HG03457 (cell line): ENCODE results near the gene CXXC5.
"Not testable (repeated sequence)": the region's sequence is repeated elsewhere in the genome, so short reads cannot be mapped to it uniquely, and the experiment has no call there.

Experiments
- ATAC-seq: cut with Tn5 transposase; IDR thresholded peaks from one replicate; pipeline ENCODE4 v1.9.1; 2021; ENCODE audit warnings: moderate number of reproducible peaks; ENCODE audit not compliant: unreplicated experiment

CXXC5 gene

GRCh38 chr5:139648205-139649081 lies at the start of gene CXXC5:
CXXC5 (plus strand) TSS chr5:139648349; CDS start chr5:139680524, 32,175 bp downstream.
- no peak for ATAC-seq

- not testable (repeated sequence) for ATAC-seq
These were observed 49.6 kb upstream of the CXXC5 start for GRCh38 chr5:139598601-139598965.

DNA sequence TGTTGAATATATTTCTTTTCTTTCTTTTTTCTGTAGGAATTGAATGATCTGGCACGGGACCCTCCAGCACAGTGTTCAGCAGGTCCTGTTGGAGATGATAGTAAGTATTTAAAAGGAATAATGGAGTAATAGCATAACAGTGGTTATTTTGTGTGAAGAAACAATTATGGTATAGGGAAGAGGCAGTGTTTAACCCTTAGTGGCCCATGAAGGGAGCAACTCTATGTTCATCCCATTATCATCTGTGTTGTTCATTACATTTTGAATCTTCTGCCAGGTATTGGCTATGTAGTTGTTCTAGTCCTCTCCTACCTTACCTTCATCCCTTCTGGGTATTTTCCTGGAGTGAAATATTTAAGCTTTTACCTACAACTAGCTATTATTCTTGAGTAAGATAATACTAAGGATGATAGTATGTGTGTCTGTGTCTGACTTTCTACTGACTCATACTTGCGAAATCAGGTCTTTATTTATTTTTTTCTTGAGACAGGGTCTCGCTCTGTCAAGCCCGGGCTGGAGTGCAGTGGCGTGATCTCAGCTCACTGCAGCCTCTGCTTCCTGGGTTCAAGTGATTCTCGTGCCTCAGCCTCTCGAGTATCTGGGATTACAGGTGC lies 47.7 kb upstream of the CXXC5 start:
- no peak for ATAC-seq

- ATAC-seq, result no peak
These were observed 46.7 kb upstream of the CXXC5 start for GRCh38 chr5:139601429-139601828.

- ATAC-seq, result not testable (repeated sequence)
These were observed 46.2 kb upstream of the CXXC5 start for GRCh38 chr5:139601948-139602347.

DNA sequence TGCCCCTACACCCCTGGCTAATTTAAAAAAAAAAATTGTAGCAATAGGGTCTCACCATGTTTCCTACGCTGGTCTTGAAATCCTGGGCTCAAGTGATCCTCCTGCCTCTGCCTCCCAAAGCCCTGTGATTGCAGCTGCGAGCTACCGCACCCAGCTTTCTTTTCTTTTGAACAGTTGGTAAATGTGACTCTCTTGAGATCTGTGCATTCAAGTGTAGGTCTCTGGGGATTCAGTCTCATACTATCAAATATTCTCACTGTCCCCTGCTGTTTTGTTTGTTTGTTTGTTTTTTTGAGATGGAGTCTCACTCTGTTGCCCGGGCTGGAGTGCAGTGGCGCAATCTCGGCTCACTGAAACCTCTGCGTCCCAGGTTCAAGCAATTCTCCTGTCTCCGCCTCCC lies 42.3 kb upstream of the CXXC5 start:
- no peak for ATAC-seq

- ATAC-seq, result no peak
These were observed 36.2 kb upstream of the CXXC5 start for GRCh38 chr5:139611703-139612584.

DNA sequence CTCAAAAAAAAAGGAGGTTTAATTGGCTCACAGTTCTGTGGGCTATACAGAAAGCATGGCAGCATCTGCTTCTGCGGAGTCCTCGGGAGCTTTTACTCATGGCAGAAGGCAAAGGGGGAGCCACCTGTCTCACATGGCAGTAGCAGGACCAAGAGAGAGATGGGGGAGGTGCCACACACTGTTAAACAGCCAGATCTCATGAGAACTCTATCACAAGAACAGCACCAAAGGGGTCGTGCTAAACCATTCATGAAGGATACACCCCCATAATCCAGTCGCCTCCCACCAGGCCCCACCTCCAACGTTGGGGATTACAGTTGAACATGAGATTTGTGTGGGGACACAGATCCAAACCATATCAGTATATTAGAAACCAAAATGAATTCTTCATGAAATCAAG lies 28.3 kb upstream of the CXXC5 start:
- ATAC-seq, result no peak

GRCh38 chr5:139625398-139625797 lies 22.8 kb upstream of the CXXC5 start:
- ATAC-seq, result not testable (repeated sequence)

DNA sequence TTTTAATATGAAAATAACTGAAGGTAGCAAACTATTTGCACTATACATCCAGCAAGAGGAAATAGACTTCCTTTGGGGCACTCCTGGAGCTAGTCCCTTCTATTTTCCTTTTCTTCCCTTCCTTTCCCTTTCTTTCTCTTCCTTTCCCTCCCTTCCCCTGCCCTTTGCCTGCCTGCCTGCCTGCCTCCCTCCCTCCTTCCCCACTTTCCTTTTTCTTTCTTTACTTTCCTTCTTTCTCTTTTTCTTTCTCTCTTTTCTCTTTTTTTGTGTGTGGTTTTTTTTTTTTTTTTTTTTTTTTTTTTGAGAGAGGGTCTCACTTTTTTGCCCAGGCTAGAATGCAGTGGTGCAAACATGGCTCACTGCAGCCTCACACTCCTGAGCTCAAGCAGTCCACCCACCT lies 17.3 kb upstream of the CXXC5 start:
- no peak for ATAC-seq

DNA sequence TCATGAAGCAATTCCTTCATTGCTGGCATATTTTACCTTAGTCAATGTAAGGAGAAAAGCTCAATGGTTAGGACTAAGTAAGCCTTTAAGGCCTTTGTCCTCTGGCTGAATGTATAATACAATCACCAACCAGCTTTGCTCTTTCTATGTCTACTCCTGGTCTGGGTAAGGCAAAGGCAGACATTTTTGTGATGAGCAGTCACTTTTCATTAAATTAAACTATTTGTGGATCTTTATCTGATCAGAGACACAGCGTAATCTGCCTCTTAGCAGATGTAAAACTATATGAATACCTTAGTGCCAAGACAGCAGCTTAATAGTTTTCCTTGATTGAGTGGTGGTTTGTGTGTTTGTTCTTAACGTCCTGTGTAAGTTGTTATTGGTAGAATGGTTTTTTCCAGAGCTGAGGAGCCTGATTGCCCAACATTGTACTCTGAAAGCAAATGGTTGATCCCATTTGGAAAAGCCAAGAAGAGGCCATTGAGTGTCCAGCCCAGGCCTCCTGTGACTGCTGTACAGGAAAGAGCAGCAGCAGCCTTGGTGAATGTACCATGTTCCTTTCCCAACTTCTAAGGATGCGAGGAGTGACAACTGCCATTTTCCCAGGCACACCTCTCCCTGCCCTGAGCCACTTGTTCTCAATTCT lies 16.5 kb upstream of the CXXC5 start:
- ATAC-seq, result no peak

DNA sequence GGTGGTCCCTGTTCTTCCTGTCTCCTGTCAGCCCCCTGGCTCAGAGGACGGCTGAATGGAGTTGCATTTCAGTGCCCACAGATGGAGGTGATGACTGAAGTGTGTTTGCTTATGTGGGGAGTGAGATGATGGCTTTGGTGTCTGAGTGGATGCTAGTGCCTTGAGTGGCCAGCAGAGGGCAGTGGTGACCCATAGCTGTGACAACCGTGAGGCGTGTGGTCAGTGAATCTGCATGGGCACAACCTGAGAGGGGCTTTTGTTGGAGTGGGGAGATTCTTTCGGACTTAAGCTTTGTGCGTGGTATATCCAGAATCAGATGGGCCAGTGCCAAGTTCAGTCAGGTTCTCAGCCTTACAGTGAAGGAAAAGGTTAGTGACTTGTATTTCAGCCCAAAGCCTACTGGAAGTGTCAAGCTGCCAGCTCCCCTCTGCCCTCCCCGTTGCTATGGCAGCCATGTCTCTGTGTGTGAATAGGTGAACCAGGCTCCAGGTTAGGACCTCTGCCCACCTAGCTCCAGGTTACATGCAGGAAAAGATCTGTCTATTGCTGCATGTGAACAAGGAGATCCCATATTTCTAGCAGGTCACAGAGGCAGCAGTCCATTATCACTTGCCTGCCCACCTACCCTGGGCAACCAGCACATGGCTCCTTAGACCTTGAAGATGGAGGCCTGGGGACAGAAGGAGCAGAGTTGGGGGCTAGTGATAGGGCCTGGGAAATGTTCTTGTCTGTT lies 14.7 kb upstream of the CXXC5 start:
- ATAC-seq, result no peak

- ATAC-seq, result no peak
These were observed 14.2 kb upstream of the CXXC5 start for GRCh38 chr5:139634028-139634325.

DNA sequence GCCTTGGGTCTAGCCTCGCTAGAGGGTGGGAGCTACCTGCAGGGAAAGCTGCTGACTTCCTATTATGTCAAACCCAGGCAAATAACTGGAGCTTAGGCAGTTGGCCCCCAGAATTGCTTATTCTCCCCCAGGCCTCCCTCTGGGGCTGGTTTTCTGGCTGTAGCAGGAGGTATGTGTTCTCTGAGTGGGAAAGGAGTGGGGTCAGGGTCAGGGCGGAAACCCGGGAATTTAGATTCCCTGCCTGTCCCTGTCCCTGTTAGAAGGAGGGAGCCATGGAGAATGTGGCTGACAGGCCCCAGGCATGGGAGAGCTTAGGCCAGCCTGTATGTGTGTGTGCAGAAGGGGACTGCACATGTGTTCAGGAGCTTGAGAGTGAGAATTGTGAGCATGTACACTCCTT lies 13.6 kb upstream of the CXXC5 start:
- no peak for ATAC-seq

GRCh38 chr5:139635191-139635590 lies 13.0 kb upstream of the CXXC5 start:
- no peak for ATAC-seq

GRCh38 chr5:139635606-139636206 lies 12.4 kb upstream of the CXXC5 start:
- no peak for ATAC-seq

DNA sequence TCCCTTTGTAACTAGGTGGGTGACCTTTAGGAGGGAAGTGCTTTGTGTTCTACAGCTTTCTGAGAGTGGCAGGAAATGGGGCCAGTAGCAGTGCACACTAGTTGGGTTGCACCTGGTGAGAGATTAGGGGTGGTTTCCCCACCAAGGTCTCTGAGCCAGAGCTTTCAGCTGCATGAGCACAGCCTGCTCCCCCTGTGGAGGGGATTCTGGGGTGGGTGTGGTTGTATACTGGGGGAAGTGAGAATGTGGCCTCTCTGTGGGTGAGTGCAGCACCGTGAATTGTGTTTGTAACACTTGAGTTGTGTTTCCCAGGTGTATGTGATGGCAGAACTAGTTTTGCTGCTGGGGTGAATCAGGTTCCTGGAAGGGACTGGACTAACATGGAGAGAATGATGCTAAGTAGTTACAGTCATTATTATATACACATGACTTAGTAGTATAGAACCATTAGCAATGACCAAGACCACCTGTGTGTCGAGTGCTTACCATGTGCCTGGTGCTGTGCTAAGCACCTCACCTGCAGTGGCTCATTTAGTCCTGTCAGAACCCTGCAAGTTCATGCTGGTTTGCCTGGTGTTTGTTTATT lies 11.8 kb upstream of the CXXC5 start:
- peak; percentile 62 for ATAC-seq

DNA sequence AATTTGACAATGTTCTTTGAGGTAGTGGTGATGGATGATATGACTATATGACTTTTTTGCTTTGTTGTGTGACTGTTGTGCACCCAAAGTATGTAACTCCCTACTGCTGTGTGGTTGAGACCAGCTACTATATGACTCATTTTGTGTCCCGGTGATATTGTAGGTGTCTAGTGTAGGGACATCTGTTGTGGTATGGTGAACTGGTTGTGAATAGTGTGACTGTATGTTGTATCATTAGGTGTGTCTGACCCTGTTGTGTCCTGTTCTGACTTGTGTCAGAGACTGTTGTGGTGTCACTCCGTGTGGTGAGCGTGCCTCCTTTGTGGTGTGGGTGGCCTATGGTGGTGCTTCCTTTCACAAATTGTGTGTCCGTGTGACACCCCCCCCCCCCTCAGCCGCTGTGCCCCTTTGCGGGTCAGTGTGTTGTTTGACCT lies 11.2 kb upstream of the CXXC5 start:
- ATAC-seq, result no peak

DNA sequence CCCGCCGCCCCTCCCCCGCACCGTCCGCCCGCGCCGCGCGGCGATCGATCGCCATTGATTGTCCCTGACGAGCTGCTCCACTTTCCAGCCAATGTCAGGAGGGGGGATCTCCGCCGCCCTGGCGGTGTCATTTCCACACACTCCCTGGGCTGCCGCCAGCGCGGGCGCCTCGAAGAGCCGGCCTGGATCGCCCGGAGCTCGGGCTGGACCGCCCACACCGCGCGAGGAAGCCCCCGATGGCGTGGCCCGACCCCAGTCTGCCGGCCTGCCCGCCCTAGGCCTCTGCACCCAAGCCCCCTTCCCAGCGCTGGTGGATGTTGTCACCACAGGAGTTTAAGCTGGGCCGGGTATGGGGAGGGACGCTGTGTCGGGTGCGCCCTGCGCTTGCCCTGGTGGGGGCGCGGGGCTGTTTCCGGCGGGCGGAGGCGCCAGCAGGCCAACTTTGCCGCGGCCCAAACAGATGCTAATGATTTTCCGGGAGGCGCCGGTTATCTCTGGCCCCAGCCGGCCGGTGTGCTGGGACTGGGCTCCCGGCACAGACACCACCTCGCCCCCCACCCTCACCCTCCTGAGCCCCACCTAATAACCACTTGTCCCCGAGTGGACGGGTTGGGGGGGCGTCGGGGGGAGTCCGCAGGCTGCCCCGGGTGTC lies 10.6 kb upstream of the CXXC5 start:
- no peak for ATAC-seq
